Measurements from ENCODE around the gene DPH6.
A peak's percentile ranks its signal among the peaks of the same experiment; 100 is the strongest.
"Not testable (repeated sequence)": the region's sequence is repeated elsewhere in the genome, so short reads cannot be mapped to it uniquely, and the experiment has no call there.

DPH6 gene

DNA sequence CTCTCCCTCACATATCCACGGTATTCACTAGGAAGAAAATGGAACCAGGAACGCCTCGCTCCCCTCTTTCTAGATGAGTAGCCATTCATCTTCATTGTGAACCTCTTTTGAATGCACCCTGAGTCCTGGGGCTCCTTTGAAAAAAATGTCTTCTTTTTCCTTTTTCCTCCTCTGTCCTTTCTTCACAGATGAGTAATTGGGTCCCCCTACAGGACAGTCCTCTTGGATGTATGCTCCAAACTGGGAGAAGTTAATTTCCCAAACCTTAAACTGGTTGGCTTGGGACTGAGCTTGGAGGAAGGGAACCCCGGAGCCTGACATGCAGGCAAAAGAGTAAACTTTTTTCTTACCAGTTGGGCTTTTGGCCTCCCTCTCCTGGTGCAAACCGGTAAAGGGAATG is 108.8 kb downstream of the DPH6 start:
- no peak for DNase-seq (ENCODE audit: low spot score)

- DNase-seq (ENCODE audit: low spot score): no peak
Observed at GRCh38 chr15:35436422-35436821, 109.5 kb downstream of the DPH6 start.

DNA sequence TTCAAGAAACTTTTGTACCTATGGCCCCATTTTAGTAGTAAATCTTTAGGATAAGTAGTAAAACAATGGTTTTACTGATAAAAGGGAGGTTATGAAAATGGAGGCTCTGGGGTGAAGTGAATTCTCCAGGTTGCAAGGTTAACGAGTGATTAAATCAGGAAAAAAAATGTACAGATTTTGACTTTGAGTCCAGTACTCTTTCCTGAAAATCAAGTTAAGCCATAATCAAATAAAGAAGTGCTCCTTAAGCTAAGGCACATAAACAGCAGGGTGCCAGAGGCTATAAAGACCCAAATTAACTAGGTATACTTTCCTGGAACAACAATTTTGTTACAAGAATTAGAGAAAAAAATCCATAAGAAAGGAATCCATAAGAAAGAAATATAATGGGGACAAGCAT is 114.7 kb downstream of the DPH6 start:
- no peak for DNase-seq (ENCODE audit: low spot score)

DNA sequence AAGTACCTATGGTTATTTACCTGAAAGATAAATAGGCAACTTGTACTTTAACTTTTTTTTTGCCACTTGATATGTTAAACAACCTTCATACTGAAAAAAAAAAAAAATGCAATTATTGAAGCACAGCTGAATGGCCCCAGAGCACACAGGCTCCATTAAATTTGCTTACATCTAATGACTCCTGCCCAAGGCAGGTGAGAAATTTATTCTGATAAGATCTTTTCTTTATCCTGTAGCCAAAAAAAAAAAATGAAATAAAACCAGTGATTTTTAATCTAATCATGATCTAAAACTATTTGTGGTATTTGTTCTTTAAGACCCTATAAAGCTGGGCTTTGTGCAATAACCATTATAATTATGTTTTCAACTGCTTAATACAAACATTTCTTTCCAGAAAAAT is 115.7 kb downstream of the DPH6 start:
- DNase-seq (ENCODE audit: low spot score): no peak

GRCh38 chr15:35427496-35427895 is 118.5 kb downstream of the DPH6 start:
- no peak for DNase-seq (ENCODE audit: low spot score)

GRCh38 chr15:35427091-35427490 is 118.9 kb downstream of the DPH6 start:
- no peak for DNase-seq (ENCODE audit: low spot score)

- no peak for DNase-seq (ENCODE audit: low spot score)
Observed at GRCh38 chr15:35410775-35411174, 135.2 kb downstream of the DPH6 start.

DNA sequence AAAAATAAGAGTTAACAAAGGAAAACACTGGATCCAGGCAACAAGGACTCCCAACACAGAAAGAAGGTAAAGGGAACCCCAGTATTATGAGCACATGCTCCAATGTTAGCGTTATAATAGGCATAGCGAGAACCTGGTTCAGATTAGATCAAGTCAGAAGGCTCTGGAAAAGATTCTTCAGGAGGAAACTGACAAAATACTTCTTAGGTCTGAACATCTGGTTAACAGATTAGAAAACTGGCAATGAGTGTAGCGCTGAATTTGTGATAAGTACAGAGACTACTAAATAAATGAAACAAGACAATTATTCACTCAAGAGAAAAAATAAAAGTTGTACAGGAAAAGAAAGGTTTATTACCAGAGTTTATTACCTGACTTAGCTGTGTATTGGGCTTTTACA is 146.1 kb downstream of the DPH6 start:
- no peak for DNase-seq (ENCODE audit: low spot score)

DNA sequence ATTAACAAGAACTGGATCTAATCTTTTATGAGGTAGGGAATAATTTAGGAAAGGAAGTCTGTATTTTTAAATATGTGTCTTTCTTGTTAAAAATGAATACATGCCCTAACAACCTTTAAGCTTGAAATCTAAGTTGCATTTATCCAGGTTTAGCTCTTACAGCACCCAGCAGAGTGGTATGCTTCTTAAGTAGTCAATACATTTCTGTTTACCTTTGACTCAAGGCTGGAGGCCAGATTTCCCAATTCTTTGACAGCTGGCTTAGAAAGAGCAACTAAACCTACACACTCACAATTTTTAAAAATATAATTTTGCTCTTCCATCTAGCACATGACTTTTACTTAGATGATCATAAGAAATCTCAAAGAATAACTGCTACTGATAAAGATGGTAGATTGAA is 148.9 kb downstream of the DPH6 start:
- DNase-seq (ENCODE audit: low spot score): no peak

GRCh38 chr15:35394416-35394815 is 151.5 kb downstream of the DPH6 start:
- no peak for DNase-seq (ENCODE audit: low spot score)

GRCh38 chr15:35393398-35393797 is 152.6 kb downstream of the DPH6 start:
- DNase-seq (ENCODE audit: low spot score): no peak

DNA sequence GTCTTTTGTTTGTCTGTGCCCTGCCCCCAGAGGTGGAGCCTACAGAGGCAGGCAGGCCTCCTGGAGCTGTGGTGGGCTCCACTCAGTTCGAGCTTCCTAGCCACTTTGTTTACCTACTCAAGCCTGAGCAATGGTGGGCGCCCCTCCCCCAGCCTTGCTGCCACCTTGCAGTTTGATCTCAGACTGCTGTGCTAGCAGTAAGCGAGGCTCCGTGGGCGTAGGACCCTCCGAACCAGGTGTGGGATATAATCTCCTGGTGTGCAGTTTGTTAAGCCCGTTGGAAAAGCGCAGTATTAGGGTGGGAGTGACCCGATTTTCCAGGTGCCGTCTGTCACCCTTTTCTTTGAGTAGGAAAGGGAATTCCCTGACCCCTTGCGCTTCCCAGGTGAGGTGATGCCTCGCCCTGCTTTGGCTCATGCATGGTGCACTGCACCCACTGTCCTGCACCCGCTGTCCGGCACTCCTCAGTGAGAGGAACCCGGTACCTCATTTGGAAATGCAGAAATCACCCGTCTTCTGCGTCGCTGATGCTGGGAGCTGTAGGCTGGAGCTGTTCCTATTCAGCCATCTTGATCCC is 154.5 kb downstream of the DPH6 start:
- not testable (repeated sequence) for DNase-seq (ENCODE audit: low spot score)

- no peak for DNase-seq (ENCODE audit: low spot score)
Observed at GRCh38 chr15:35383506-35383905, 162.5 kb downstream of the DPH6 start.

DNA sequence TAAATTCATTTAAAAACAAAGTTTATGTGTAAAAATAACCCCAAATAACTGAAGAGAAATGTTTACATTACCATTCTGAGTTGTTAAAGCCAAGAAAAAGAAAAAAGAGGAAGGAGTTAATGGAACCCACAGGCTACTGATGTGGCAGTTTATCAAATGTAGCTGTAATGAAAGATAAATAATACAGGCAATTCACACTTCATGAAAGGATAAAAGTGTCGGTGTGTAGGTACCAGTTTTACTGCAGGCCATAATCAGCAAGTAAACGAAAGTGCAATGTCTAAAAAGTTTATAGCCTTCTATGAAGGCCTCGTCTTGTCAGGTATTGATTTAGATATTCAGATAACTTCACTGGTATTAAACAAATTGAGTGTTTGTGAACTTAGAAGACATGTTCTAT is 164.6 kb downstream of the DPH6 start:
- no peak for DNase-seq (ENCODE audit: low spot score)

GRCh38 chr15:35379972-35380371 is 166.0 kb downstream of the DPH6 start:
- peak; percentile 1 for DNase-seq (ENCODE audit: low spot score)

GRCh38 chr15:35378454-35378853 is 167.5 kb downstream of the DPH6 start:
- not testable (repeated sequence) for DNase-seq (ENCODE audit: low spot score)

DNA sequence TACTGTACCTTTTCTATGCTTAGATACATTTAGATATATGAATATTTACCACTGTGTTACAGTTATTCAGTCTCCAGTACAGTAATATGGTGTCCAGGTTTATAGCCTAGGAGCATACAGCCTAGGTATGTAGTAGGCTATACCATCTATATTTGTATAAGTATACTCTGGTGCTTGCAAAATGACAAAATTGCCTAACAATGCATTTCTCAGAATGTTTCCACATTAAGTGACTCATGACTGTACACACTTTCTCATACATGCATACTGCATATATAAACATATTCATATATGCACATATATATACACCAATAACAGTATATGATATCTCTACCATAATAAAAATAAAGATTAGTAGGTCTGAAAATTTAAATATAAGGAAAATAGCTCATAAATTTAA is 169.3 kb downstream of the DPH6 start:
- no peak for DNase-seq (ENCODE audit: low spot score)

DNA sequence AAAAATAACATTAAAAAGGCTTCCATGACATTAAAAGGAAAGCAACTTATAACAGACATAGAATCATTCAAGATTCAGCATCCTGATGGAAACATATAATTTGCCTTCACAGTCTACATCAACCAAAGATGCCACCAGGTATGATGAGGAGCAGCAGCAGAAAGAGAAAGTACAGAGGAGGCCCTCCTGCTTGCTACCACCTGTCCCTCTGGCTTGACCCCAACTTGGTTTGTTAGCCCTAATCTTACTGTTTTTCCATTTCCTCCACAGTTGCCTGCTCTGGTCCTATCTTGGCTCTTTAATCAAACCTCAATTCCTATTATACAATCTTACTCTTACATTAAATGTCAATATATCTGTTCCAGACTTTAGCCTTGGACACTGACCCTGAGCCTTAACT is 171.3 kb downstream of the DPH6 start:
- DNase-seq (ENCODE audit: low spot score): no peak

- DNase-seq (ENCODE audit: low spot score): no peak
Observed at GRCh38 chr15:35362195-35362829, 183.7 kb downstream of the DPH6 start.

DNA sequence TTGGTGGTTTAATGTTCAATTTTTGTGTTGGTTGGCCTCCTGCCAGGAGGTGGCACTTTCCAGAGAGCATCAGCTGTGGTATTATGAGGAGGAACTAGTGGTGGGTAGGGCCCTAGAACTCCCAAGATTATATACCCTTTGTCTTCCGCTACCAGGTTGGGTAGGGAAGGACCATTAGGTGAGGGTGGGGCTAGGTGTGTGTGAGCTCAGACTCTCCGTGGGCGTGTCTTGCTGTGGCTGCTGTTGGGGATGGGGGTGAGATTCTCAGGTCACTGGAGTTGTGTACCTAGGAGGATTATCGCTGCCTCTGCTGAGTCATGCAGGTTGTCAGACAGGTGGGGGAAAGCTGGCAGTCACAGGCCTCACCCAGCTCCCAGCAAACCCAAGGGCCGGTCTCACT is 187.1 kb downstream of the DPH6 start:
- no peak for DNase-seq (ENCODE audit: low spot score)

DNA sequence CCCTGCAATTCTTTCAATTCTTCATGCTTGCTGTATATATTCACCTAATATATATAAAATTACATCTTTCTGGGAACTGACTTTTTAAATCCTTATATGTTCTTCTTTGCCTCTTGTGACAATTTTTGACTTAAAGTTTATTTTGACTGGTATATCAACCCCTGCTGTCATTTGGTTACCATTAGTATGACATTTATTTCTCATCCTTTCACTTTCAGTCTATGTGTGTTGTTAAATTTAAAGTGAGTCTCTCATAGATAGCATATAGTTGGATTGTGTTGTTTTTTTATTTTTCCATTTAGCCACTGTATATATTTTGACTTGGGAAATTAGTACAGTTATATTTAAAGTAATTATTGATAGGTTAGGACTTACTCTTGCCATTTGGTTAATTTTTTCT is 194.9 kb downstream of the DPH6 start:
- DNase-seq (ENCODE audit: low spot score): no peak

- no peak for DNase-seq (ENCODE audit: low spot score)
Observed at GRCh38 chr15:35349916-35350315, 196.0 kb downstream of the DPH6 start.

- no peak for DNase-seq (ENCODE audit: low spot score)
Observed at GRCh38 chr15:35330916-35331315, 215.0 kb downstream of the DPH6 start.

DNA sequence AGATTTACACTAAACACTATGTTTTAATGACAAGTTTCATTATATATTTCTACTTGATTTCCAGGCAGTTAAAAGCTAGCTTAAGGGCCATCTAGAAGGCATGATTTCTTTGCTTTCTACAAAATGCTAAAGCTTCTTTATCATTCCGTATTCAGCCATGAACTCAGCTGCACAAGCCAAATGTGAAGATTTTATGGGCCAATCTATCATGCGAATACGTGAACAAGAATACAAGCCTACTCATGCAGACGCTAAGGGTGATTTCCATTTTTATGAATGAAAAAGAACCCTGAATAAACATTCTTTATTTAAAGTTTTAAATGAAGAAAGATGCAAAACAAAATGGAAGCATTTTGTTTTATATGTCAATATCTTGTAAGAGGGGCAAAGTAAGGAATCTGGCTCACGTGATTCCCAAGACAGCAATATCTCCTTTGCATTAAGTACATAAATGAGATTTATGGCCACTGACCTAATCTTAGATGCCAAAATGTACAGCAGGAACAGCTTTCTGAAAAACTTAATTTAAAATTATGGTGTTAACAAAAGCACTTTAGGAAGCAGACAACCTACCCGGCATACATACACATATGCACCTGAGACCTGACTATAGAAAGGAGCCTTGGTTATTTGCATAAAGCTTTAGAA is 215.8 kb downstream of the DPH6 start:
- DNase-seq (ENCODE audit: low spot score): no peak

Measured in activated CD4-positive, alpha-beta T cell treated with anti-CD3 and anti-CD28 coated beads, Interleukin-2, Interleukin-4, amounts not matched to agents 100 ng/mL and 50 ng/mL, durations not matched to agents 16 hours and 8 hours (primary cell).